HepG2 (cell line): ENCODE measurements around the gene TLCD3B. TPM values are rescaled to one million over a fixed set of nuclear protein-coding genes. Genes with fewer than 3 reads are reported as not detected.

Source experiments
- GPN1 ChIP-seq: sonication (generic); formaldehyde crosslinking; IDR thresholded peaks from 2 replicates; pipeline ENCODE4 v1.5.1; 2020; ENCODE audit warnings: missing genetic modification reagents, borderline replicate concordance
- KMT2B ChIP-seq: IDR thresholded peaks from 2 replicates; pipeline ENCODE4 v1.6.1; 2016; ENCODE audit warnings: missing genetic modification reagents, missing compliant biosample characterization
- MIER2 ChIP-seq: IDR thresholded peaks from 2 replicates; pipeline ENCODE4 v1.6.1; 2016; ENCODE audit warnings: missing biosample characterization, missing genetic modification reagents
- POLR2AphosphoS2 ChIP-seq: IDR thresholded peaks from 2 replicates; pipeline ENCODE4 v1.6.1; 2011; ENCODE audit warnings: low read depth, low read length, improper control_type of control experiment
- ZBTB1 ChIP-seq: sonication (generic); formaldehyde crosslinking; IDR thresholded peaks from 2 replicates; pipeline ENCODE4 v1.4.0; 2020; ENCODE audit warnings: missing genetic modification reagents, borderline replicate concordance
- ZFX ChIP-seq: sonication (generic); formaldehyde crosslinking; IDR thresholded peaks from 2 replicates; pipeline ENCODE4 v1.4.0; 2020; ENCODE audit warnings: mild to moderate bottlenecking, low read depth, missing genetic modification reagents, moderate library complexity
- ZNF44 ChIP-seq: sonication (generic); formaldehyde crosslinking; IDR thresholded peaks from 2 replicates; pipeline ENCODE4 v1.5.1; 2020; ENCODE audit warnings: mild to moderate bottlenecking, missing genetic modification reagents
- ZNF446 ChIP-seq: sonication (generic); formaldehyde crosslinking; IDR thresholded peaks from 2 replicates; pipeline ENCODE4 v1.5.0; 2020; ENCODE audit warnings: mild to moderate bottlenecking, missing genetic modification reagents
- ZNF501 ChIP-seq: sonication (generic); formaldehyde crosslinking; IDR thresholded peaks from 2 replicates; pipeline ENCODE4 v1.5.1; 2020; ENCODE audit warnings: mild to moderate bottlenecking, moderate library complexity, missing genetic modification reagents
- ZNF570 ChIP-seq: sonication (generic); formaldehyde crosslinking; IDR thresholded peaks from 2 replicates; pipeline ENCODE4 v1.4.0; 2020; ENCODE audit warnings: mild to moderate bottlenecking, missing genetic modification reagents, borderline replicate concordance
- polyA plus RNA-seq, 8 experiments: library from polyadenylated mRNA; depleted of rRNA in 3 of 8; stranded (reverse) in 7 of 8; unstranded in 1 of 8; fragments of >200 nt; fragmentation: Illumina TruSeq in 4 of 8; extraction: Trizol in 4 of 8; gene quantifications; 2 replicates each; pipeline versions ENCODE4 v1.2.1 to v1.2.3, GENCODE V29; 2011 to 2016; ENCODE audit warnings: low read depth in 4 of 8, missing spikeins in 1 of 8, mixed read lengths in 1 of 8; ENCODE audit not compliant: insufficient read depth in 1 of 8
- total RNA-seq, 5 experiments: library from RNA; depleted of rRNA; stranded (reverse); fragments of >200 nt; fragmentation: Illumina TruSeq; extraction: Trizol; gene quantifications; 2 replicates each; pipeline ENCODE4 v1.2.3, GENCODE V29; 2016; ENCODE audit warnings: low read depth in 1 of 5
- TF ChIP-seq, protein P1 (sequence below): sonication (generic); formaldehyde crosslinking; IDR thresholded peaks from 2 replicates; pipeline ENCODE4 v1.5.1; 2020; ENCODE audit warnings: mild to moderate bottlenecking, missing genetic modification reagents, borderline replicate concordance
- TF ChIP-seq, protein P2 (sequence below): sonication (generic); formaldehyde crosslinking; IDR thresholded peaks from 2 replicates; pipeline ENCODE4 v1.5.1; 2020; ENCODE audit warnings: missing genetic modification reagents, mild to moderate bottlenecking, borderline replicate concordance
- TF ChIP-seq, protein P3 (sequence below): sonication (generic); formaldehyde crosslinking; IDR thresholded peaks from 2 replicates; pipeline ENCODE4 v1.9.0; 2021; ENCODE audit warnings: missing genetic modification reagents, borderline replicate concordance
- TF ChIP-seq, protein P4 (sequence below): IDR thresholded peaks from 2 replicates; pipeline ENCODE4 v1.6.1; 2012; ENCODE audit warnings: low read length, improper control_type of control experiment
- TF ChIP-seq, protein P5 (sequence below), 2 experiments: IDR thresholded peaks; 2 replicates each; pipeline ENCODE4 v1.6.1; 2011 to 2012; ENCODE audit warnings: low read length in 2 of 2, borderline replicate concordance in 1 of 2, low read depth in 1 of 2, mild to moderate bottlenecking in 1 of 2, moderate library complexity in 1 of 2

Gene TLCD3B
- total and polyA plus RNA-seq, 2 of the 13 experiments (the other 11 are each of a cell fraction or from before 2014, with no cell fraction given), result not detected

DNA sequence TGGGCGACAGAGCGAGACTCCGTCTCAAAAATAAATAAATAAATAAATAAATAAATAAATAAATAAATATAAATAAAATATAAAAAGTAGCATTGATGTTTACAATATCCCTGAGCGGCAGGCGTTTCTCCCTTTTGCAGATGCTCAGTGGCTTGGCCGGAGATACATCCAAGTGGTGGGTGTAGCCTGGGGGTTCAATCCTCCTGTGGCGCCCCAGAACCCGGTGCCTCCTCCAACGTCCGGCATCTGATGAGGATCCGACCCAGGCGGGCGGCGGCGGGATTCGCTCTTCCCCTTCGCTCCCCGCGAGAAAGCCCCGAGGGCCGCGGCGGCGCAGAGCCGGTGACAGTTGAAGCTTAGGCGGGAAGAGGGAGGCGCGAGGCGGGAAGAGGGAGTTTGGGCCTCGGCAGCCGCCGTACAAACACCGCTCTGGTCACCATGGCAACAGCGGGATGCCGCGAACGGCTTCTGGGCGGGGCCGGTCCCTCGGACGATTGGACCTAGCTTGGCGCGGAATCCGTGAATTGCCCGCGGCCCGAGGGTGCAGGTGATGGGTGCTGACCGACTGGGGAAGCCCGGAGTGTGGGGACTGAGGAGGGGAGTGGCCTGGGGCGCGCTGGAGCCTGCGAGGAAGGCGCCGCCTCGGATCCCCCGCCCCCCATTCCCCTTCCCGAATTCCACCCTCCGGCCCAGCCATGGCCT lies 21.8 kb upstream of the TLCD3B start (continued):
- TF ChIP-seq, protein P1, sequence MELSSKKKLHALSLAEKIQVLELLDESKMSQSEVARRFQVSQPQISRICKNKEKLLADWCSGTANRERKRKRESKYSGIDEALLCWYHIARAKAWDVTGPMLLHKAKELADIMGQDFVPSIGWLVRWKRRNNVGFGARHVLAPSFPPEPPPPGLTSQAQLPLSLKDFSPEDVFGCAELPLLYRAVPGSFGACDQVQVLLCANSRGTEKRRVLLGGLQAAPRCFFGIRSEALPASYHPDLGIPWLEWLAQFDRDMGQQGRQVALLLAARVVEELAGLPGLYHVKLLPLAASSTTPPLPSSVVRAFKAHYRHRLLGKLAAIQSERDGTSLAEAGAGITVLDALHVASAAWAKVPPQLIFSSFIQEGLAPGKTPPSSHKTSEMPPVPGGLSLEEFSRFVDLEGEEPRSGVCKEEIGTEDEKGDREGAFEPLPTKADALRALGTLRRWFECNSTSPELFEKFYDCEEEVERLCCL (CRISPR knock-in tag), result no peak
- TF ChIP-seq POLR2AphosphoS2, result no peak
- TF ChIP-seq KMT2B (CRISPR knock-in tag), result peak; percentile 92
- TF ChIP-seq GPN1, result no peak
- TF ChIP-seq, protein P2, sequence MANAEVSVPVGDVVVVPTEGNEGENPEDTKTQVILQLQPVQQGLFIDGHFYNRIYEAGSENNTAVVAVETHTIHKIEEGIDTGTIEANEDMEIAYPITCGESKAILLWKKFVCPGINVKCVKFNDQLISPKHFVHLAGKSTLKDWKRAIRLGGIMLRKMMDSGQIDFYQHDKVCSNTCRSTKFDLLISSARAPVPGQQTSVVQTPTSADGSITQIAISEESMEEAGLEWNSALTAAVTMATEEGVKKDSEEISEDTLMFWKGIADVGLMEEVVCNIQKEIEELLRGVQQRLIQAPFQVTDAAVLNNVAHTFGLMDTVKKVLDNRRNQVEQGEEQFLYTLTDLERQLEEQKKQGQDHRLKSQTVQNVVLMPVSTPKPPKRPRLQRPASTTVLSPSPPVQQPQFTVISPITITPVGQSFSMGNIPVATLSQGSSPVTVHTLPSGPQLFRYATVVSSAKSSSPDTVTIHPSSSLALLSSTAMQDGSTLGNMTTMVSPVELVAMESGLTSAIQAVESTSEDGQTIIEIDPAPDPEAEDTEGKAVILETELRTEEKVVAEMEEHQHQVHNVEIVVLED (CRISPR knock-in tag), result peak; percentile 83
- TF ChIP-seq ZBTB1 (CRISPR knock-in tag), result 0 out of 2 replicates have a peak, but pooled peaks have one; percentile 83
- TF ChIP-seq MIER2, result peak; percentile 87
- TF ChIP-seq, protein P3, sequence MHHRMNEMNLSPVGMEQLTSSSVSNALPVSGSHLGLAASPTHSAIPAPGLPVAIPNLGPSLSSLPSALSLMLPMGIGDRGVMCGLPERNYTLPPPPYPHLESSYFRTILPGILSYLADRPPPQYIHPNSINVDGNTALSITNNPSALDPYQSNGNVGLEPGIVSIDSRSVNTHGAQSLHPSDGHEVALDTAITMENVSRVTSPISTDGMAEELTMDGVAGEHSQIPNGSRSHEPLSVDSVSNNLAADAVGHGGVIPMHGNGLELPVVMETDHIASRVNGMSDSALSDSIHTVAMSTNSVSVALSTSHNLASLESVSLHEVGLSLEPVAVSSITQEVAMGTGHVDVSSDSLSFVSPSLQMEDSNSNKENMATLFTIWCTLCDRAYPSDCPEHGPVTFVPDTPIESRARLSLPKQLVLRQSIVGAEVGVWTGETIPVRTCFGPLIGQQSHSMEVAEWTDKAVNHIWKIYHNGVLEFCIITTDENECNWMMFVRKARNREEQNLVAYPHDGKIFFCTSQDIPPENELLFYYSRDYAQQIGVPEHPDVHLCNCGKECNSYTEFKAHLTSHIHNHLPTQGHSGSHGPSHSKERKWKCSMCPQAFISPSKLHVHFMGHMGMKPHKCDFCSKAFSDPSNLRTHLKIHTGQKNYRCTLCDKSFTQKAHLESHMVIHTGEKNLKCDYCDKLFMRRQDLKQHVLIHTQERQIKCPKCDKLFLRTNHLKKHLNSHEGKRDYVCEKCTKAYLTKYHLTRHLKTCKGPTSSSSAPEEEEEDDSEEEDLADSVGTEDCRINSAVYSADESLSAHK, result peak; percentile 85; the same call in 1 of the 2 replicates
- TF ChIP-seq, protein P4, sequence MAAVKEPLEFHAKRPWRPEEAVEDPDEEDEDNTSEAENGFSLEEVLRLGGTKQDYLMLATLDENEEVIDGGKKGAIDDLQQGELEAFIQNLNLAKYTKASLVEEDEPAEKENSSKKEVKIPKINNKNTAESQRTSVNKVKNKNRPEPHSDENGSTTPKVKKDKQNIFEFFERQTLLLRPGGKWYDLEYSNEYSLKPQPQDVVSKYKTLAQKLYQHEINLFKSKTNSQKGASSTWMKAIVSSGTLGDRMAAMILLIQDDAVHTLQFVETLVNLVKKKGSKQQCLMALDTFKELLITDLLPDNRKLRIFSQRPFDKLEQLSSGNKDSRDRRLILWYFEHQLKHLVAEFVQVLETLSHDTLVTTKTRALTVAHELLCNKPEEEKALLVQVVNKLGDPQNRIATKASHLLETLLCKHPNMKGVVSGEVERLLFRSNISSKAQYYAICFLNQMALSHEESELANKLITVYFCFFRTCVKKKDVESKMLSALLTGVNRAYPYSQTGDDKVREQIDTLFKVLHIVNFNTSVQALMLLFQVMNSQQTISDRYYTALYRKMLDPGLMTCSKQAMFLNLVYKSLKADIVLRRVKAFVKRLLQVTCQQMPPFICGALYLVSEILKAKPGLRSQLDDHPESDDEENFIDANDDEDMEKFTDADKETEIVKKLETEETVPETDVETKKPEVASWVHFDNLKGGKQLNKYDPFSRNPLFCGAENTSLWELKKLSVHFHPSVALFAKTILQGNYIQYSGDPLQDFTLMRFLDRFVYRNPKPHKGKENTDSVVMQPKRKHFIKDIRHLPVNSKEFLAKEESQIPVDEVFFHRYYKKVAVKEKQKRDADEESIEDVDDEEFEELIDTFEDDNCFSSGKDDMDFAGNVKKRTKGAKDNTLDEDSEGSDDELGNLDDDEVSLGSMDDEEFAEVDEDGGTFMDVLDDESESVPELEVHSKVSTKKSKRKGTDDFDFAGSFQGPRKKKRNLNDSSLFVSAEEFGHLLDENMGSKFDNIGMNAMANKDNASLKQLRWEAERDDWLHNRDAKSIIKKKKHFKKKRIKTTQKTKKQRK, result no peak
- TF ChIP-seq ZNF501, result peak; percentile 85; the same call in 1 of the 2 replicates
- peak; percentile 91 for TF ChIP-seq ZFX (CRISPR knock-in tag)
- peak; percentile 85; the same call in 1 of the 2 replicates for TF ChIP-seq ZNF570 (CRISPR knock-in tag)
- TF ChIP-seq ZNF44, result peak; percentile 93
- TF ChIP-seq, protein P5, sequence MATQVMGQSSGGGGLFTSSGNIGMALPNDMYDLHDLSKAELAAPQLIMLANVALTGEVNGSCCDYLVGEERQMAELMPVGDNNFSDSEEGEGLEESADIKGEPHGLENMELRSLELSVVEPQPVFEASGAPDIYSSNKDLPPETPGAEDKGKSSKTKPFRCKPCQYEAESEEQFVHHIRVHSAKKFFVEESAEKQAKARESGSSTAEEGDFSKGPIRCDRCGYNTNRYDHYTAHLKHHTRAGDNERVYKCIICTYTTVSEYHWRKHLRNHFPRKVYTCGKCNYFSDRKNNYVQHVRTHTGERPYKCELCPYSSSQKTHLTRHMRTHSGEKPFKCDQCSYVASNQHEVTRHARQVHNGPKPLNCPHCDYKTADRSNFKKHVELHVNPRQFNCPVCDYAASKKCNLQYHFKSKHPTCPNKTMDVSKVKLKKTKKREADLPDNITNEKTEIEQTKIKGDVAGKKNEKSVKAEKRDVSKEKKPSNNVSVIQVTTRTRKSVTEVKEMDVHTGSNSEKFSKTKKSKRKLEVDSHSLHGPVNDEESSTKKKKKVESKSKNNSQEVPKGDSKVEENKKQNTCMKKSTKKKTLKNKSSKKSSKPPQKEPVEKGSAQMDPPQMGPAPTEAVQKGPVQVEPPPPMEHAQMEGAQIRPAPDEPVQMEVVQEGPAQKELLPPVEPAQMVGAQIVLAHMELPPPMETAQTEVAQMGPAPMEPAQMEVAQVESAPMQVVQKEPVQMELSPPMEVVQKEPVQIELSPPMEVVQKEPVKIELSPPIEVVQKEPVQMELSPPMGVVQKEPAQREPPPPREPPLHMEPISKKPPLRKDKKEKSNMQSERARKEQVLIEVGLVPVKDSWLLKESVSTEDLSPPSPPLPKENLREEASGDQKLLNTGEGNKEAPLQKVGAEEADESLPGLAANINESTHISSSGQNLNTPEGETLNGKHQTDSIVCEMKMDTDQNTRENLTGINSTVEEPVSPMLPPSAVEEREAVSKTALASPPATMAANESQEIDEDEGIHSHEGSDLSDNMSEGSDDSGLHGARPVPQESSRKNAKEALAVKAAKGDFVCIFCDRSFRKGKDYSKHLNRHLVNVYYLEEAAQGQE (IDR thresholded peaks at IDR 0.05; ENCODE audit: borderline replicate concordance in 1 of 2, low read depth in 1 of 2, low read length in 2 of 2), result peak in 1 of 2 experiments; percentile 58; a peak in 1 of 4 replicates
- TF ChIP-seq ZNF446 (CRISPR knock-in tag), result 0 out of 2 replicates have a peak, but pooled peaks have one; percentile 71
